ENCODE results near the gene PSMG3.

- TF ChIP-seq, protein P1, sequence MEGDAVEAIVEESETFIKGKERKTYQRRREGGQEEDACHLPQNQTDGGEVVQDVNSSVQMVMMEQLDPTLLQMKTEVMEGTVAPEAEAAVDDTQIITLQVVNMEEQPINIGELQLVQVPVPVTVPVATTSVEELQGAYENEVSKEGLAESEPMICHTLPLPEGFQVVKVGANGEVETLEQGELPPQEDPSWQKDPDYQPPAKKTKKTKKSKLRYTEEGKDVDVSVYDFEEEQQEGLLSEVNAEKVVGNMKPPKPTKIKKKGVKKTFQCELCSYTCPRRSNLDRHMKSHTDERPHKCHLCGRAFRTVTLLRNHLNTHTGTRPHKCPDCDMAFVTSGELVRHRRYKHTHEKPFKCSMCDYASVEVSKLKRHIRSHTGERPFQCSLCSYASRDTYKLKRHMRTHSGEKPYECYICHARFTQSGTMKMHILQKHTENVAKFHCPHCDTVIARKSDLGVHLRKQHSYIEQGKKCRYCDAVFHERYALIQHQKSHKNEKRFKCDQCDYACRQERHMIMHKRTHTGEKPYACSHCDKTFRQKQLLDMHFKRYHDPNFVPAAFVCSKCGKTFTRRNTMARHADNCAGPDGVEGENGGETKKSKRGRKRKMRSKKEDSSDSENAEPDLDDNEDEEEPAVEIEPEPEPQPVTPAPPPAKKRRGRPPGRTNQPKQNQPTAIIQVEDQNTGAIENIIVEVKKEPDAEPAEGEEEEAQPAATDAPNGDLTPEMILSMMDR (conservative IDR thresholded peaks at IDR 0.05 in 1 of 2, IDR thresholded peaks at IDR 0.05 in 1 of 2; ENCODE audit: extremely low read depth in 1 of 2, insufficient read depth in 1 of 2, low read depth in 1 of 2, low read length in 2 of 2): no peak
- TF ChIP-seq EZH2 (IDR thresholded peaks at IDR 0.05; ENCODE audit: borderline replicate concordance, low read length): no peak
Measured at GRCh38 chr7:1607696-1608095, 37.9 kb upstream of the PSMG3 start.

Measured in mammary epithelial cell (primary cell).